ENCODE results near the gene TAS2R42. TPM values are rescaled to one million over a fixed set of nuclear protein-coding genes. Genes with fewer than 3 reads are reported as not detected.
A peak's percentile ranks its signal among the peaks of the same experiment; 100 is the strongest.

Gene TAS2R42
- total and polyA plus RNA-seq, 2 of the 13 experiments (the other 11 are each of a cell fraction or from before 2014, with no cell fraction given), result not detected

GRCh38 chr12:11171145-11171968, 15.4 kb downstream of the TAS2R42 start, which contains the start of gene SMIM10L1 (continued):
- TF ChIP-seq THAP9 (CRISPR knock-in tag; IDR thresholded peaks at IDR 0.05; ENCODE audit: borderline replicate concordance), result peak; percentile 90
- TF ChIP-seq ZBTB1 (CRISPR knock-in tag; IDR thresholded peaks at IDR 0.05; ENCODE audit: borderline replicate concordance), result no peak
- peak; percentile 40 for TF ChIP-seq XRCC5 (optimal IDR thresholded peaks at IDR 0.05; ENCODE audit: low read length)
- TF ChIP-seq JUND (CRISPR knock-in tag; IDR thresholded peaks at IDR 0.05), result no peak
- peak; percentile 87; the same call in 1 of the 2 replicates for TF ChIP-seq RNF2 (conservative IDR thresholded peaks at IDR 0.05; ENCODE audit: low read depth)
- TF ChIP-seq XBP1 (CRISPR knock-in tag; IDR thresholded peaks at IDR 0.05), result no peak
- no peak for TF ChIP-seq ZNF839 (CRISPR knock-in tag; IDR thresholded peaks at IDR 0.05; ENCODE audit: borderline replicate concordance)
- no peak for TF ChIP-seq HDAC6 (IDR thresholded peaks at IDR 0.05; ENCODE audit: low read depth, low read length)
- peak; percentile 77; the same call in 1 of the 2 replicates for TF ChIP-seq ZNF639 (CRISPR knock-in tag; conservative IDR thresholded peaks at IDR 0.05)
- TF ChIP-seq DMAP1 (CRISPR knock-in tag; IDR thresholded peaks at IDR 0.05), result peak; percentile 98
- TF ChIP-seq ARNT2 (CRISPR knock-in tag; IDR thresholded peaks at IDR 0.05; ENCODE audit: low read depth), result peak; percentile 97; the same call in 1 of the 2 replicates
- peak; percentile 18 for TF ChIP-seq SKI (IDR thresholded peaks at IDR 0.05; ENCODE audit: partially characterized antibody)
- TF ChIP-seq ETV6 (CRISPR knock-in tag; conservative IDR thresholded peaks at IDR 0.05), result peak; percentile 49; the same call in 1 of the 2 replicates
- TF ChIP-seq FOXP1 (IDR thresholded peaks at IDR 0.05), result no peak
- TF ChIP-seq FOXP1 (CRISPR knock-in tag; IDR thresholded peaks at IDR 0.05), result no peak
- TF ChIP-seq MAFK (conservative IDR thresholded peaks at IDR 0.05 in 1 of 2, IDR thresholded peaks at IDR 0.05 in 1 of 2; ENCODE audit: low read length in 2 of 2), result no peak
- peak; percentile 93 for TF ChIP-seq KDM2A (CRISPR knock-in tag; IDR thresholded peaks at IDR 0.05; ENCODE audit: borderline replicate concordance, low read depth)
- peak; percentile 82 for TF ChIP-seq SALL1 (CRISPR knock-in tag; IDR thresholded peaks at IDR 0.05)
- TF ChIP-seq DRAP1 (CRISPR knock-in tag; IDR thresholded peaks at IDR 0.05), result peak; percentile 91
- TF ChIP-seq ZNF121 (CRISPR knock-in tag; IDR thresholded peaks at IDR 0.05), result peak; percentile 18; the same call in 1 of the 2 replicates
- peak; percentile 97 for TF ChIP-seq POGZ (CRISPR knock-in tag; IDR thresholded peaks at IDR 0.05)
- peak; percentile 10; the same call in 1 of the 2 replicates for TF ChIP-seq ZNF510 (CRISPR knock-in tag; IDR thresholded peaks at IDR 0.05; ENCODE audit: low read depth)
- peak; percentile 56; the same call in 1 of the 2 replicates for TF ChIP-seq ZNF784 (CRISPR knock-in tag; IDR thresholded peaks at IDR 0.05; ENCODE audit: borderline replicate concordance)
- peak; percentile 58; the same call in 1 of the 2 replicates for TF ChIP-seq CREM (IDR thresholded peaks at IDR 0.05)
- no peak for TF ChIP-seq CREM (CRISPR knock-in tag; IDR thresholded peaks at IDR 0.05)
- TF ChIP-seq ELF4 (CRISPR knock-in tag; IDR thresholded peaks at IDR 0.05; ENCODE audit: borderline replicate concordance), result peak; percentile 71; the same call in 1 of the 2 replicates
- TF ChIP-seq SP4 (CRISPR knock-in tag; IDR thresholded peaks at IDR 0.05), result peak; percentile 71; the same call in 1 of the 2 replicates

Measured in HepG2 (cell line).